ENCODE measurements around the gene CCDC71.
A peak's percentile ranks its signal among the peaks of the same experiment; 100 is the strongest.

CCDC71 gene

DNA sequence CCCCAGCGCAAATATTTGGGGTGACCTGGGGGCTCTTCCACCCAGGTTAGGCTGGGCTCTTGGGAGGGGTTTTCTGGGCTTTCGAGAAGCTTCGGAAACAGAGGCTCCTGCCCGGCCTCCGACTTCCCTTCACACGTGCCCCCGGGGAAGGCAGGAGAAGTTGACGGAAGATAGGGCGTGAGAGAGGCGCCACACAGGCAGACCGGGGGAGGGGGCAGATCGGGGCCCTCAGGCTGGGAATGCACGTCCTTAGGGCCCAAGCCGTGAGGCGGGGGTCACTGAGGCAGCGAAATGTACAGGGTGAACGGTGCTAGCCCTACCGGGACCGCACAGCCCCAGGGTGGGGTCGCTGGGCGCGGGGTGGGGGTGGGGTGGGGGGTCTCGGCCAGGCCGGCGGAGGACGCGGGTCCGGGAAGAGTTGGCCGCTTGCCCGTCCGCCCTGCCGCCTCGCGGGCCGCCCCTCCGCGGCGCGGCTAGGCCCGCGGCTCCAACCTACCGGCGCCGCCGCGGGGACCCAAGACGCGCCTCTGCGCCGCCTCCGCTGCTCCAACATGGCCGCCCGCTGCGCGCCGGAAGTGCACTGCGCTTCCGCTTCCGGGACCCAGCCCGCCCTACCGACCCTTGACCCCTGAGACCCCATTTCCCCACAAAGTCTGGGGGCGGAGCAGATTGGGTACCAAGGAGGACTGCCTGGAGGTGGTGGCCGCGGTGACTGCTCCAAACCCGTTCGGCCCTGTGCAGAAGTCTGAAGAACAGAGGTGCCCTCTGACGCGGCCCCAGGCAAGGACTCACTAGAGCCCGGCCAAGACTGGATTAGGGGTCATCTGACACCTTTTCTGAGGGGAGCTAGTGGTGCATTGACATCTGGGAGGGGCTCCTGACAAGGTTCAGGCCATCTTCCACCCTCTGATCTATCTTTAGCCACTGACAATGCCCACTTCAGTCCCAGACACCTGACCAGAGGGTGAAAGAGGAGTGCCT, at the start of gene CCDC71:
Gene CCDC71, minus strand, starts transcription at position 561 of the 981 bp plus-strand sequence. CDS start 2,123 bp downstream, outside the sequence.
- DNase-seq, result peak; percentile 70

DNA sequence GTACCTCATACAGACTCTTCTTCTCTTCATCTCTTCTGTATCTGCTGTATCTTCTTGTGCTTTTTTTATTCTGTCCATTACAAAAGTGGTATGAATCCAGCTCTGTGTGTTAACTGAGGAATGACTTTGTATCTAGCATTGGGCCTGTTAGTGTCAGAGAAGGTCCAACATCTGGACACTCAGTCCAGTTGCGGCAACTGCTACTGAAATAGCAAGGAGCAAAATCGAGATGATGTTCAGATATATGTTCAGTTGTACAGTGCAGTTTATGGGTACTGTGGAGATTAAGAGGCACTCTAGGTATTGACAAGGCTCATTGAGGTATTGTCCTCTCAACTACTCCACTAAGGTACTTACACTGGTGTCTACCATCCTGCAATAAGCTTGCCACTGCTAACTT, 47.9 kb upstream of the CCDC71 start:
- no peak for DNase-seq

DNA sequence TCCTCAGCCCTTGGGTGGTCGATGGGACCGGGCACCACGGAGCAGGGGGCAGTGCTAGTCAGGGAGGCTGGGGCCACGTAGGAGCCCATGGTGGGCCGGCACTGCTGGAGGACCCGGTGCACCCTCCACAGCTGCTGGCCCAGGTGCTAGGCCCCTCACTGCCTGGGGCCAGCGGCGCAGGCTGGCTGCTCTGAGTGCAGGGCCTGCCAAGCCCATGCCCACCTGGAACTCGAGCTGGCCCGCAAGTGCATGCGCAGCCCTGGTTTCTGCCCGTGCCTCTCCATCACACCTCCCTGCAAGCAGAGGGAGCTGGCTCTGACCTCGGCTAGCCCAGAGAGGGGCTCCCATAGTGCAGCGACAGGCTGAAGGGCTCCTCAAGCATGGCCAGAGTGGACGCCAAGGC, 47.4 kb upstream of the CCDC71 start:
- no peak for DNase-seq

DNA sequence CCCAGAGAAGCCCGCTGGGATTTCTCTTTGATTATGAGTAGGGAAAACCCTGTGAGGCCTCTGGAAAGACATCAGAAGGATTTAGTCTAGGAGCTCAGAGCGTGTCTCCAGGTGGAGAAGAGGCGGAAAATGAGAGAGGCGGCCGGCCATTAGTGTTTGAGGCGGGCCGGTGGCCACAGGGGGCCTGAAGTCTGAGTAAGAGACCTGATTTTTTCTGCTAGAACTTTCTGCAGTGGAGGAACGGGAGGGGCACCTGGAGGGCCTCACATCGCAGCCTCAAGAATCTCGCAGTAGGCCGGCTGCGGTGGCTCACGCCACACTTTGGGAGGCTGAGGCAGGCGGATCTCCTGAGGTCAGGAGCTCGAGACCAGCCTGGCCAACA, 33.8 kb upstream of the CCDC71 start:
- no peak for DNase-seq

DNA sequence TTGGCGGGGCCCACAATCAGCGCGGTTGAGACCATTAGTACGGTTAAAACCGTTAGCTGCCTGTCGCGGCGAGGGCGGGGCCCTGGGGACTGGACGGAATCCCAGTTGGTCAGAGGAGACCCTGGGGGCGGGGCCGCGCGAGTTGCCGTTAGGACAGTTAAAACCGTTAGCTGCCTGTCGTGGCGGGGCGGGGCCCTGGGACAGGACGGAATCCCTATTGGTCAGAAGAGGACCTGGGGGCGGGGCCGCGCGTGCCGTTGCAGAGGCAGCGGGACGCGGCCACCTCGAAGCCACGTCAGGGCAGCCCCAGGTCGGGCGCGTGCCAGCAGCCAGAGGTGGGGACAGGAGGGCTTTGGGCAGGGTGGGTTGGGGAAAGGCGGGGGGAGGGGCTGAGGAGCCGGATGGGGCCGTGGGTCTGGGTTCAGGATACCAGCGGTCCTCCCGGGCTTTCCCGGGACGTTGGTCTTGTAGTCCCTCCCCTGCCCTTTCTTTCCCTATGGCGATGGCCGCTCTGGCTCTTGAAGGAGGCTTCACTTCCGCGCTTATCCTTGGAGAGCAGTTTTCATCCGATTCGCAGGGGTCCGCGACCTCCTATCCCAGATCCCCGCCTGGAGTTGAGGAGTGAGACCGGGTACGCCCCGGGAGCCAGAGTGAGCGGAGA, 33.2 kb upstream of the CCDC71 start:
- no peak for DNase-seq

DNA sequence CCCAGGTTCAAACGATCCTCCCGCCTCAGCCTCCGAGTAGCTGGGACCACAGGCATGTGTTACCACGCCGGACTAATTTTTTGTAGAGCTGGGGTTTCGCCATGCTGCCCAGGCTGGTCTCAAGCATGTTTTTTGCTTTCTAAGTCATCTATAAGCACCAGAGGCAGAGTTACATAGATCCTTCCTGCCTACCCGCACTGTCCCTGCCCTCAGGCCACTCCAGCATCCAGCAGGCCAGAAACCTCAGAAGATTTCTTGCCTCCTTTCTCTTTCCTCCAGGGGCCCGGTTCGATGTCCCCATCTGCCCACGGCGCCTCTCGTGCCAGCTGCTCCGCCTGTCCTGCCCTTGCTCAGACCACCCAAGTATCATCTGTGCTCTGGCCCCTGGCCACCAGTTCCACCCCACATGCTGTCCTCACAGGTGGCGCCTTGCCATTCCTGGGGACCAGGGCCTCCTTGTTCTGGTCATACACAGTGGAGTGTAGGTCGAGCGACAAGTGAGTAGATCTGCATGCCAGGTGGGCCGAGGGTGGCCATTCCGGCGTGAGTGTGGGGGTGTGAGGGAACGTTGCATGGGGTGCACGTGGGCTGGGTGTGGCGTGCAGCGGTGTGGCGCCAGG, 32.6 kb upstream of the CCDC71 start:
- no peak for DNase-seq

DNA sequence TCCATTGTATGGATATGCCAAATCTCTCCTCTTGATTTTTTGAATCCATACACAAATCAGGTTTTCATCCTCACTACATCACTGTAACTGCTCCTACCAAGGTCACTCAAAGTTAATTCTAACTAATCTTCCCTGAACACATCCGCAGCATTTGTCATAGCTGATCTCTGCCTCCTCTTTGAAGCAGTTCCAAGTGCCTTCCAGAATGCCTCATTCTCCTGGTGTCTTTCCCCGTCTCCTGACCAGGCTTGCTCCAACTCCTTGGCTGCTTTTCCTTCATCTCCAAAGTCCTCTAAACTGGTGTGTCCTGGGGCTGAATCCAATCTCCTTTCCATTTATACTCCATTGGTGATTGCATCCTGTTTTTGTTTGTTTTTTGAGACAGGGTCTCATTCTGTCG, 32.0 kb upstream of the CCDC71 start:
- no peak for DNase-seq

DNA sequence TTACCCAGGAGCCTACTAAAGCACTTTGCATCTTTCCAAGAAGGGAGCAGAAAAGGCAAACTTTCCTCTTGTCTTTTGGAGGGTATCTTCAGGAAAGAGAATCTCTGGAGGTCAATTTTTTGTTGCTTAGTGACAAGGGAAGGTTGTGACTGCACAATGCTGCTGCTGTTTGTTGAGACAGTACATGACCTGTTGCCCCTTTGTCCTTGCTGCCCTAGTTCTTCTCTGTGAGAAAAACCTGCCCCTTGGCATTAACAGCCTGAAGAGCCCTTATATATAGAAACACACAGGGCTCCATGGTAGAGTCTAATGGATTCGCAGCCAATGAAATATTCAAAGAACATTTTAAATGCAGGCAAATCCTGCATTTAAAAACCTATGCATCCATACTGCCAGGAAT, 25.6 kb upstream of the CCDC71 start:
- DNase-seq, result no peak

DNA sequence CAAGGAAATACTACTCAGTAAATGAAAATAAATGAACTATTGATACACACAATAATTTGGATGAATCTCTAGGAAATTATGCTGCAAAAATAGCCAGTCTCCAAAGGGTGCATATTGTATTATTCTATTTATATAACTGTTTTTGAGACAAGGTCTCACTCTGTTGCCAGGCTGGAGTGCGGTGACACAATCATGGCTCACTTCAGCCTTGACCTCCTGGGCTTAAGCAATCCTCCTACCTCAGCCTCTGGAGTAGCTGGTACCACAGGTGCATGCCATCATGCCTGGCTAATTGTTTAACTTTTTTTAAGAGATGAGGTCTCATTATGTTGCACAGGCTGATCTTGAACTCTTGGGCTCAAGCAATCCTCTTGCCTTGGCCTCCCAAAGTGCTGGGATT, 17.7 kb upstream of the CCDC71 start:
- no peak for DNase-seq

DNA sequence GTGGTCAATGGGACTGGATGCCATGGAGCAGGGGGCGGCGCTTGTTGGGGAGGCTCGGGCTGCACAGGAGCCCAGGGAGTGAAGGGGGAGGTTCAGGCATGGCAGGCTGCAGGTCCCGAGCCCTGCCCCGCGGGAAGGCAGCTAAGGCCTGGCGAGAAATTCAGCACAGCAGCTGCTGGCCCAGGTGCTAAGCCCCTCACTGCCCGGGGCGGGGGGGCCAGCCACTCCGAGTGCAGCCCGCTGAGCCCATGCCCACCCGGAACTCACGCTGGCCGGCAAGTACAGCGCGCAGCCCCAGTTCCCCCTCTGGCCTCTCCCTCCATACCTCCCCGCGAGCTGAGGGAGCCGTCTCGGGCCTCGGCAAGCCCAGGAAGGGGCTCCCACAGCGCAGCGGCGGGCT, 16.6 kb upstream of the CCDC71 start:
- DNase-seq, result no peak

DNA sequence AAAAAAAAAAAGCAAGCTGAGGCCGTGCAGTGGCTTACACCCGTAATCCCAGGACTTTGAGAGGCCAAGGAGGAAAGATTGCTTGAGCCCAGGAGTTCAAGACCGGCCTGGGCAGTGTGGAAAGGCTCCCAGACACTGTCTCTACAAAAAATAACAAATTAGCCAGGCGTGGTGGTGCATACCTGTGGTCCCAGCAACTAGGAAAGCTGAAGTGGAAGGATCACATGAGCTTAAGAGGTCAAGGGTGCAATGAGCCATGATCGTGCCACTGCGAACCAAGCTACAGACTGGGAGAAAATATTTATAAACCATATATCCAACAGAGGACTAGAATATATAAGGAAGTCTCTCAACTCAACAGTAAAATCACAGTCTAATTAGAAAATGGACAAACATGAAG, 15.2 kb upstream of the CCDC71 start:
- no peak for DNase-seq

DNA sequence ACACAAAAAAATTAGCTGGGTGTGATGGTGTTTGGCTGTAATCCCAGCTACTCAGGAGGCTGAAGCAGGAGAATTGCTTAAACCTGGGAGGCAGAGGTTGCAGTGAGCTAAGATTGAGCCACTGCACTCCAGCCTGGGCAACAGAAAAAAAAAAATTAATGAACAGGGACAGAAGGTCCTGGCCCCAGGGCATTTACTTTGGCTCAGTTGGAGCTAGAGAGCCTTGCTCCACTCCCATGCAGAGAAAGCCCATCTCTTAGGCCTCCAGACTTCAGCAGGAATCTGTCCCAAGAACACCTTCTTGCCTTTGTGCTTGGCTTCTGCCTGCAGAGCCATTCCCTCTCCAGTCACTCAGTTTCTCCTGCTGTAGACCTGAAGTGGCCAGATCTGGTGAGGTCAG, 14.0 kb upstream of the CCDC71 start:
- no peak for DNase-seq

DNA sequence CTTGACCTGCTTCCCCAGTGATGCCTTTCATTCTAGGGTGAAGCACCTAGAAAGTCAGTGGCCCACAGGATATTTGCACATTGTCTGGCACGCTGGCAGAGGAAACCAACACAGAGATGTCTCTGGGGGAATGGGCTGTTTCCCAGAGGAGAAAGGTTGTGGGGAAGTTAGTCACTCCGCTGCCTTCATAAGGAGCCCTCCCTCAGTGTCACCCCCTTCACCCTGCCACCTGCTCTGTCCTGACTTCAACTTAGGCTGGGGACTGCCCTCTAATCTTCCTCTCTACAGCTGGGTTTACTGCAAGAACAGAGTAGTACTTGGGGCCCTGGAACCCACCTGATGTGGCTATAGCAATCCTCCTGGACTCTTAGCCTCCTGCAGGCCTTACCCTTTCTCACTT, 10.9 kb upstream of the CCDC71 start:
- no peak for DNase-seq

DNA sequence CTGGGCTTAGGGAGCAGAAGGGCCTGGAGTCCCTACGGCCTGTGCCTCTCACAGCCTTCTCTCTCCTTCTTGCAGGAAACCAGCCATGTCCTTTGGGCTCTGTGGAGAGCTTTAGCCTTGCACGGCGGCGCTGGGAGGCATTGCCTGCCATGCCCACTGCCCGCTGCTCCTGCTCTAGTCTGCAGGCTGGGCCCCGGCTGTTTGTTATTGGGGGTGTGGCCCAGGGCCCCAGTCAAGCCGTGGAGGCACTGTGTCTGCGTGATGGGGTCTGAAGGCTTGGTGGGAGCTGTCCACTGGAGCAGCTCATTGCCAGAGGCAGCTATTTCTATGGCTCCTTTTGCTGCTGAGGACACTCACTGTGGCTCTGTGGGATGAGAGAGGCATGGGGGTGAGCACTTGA, 9.4 kb upstream of the CCDC71 start:
- no peak for DNase-seq

DNA sequence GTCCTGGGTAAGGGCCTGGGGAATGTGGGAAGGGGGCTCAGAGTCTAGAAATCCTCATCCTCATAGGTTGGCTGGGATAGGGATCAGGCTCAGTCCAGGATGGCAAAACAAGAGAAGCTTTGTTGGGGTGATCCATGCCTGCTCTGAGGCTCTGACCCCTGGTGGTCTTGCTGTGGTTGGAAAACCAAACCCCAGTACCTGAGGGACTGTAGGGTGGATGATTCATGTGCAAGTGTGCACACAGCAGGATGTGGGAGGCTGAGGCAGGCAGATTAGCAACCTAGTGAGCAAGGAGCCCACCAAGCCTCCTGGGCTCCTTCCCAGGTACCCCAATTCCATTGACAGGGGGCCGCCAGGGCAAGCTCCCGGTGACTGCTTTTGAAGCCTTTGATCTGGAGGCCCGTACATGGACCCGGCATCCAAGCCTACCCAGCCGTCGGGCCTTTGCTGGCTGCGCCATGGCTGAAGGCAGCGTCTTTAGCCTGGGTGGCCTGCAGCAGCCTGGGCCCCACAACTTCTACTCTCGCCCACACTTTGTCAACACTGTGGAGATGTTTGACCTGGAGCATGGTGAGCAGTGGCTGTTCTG, 8.4 kb upstream of the CCDC71 start:
- no peak for DNase-seq

DNA sequence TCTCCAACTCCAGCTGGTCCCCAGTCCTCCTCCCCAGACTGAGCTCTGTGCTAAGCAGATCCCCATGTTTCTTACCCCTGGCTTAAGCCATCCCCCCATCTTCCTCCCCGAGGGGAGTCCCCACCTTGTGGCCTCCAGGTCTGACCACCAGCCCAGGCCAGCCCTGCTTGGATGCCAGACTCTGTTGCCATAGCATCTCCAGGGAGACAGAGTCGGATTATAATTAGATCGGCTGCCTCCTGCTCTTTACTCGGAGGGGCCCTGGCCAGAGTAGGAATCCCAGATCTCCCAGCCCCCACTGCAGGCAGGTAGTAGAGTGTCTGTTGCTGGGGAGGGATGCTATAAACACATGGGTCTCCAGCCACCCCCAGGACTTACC, 7.7 kb upstream of the CCDC71 start:
- no peak for DNase-seq

DNA sequence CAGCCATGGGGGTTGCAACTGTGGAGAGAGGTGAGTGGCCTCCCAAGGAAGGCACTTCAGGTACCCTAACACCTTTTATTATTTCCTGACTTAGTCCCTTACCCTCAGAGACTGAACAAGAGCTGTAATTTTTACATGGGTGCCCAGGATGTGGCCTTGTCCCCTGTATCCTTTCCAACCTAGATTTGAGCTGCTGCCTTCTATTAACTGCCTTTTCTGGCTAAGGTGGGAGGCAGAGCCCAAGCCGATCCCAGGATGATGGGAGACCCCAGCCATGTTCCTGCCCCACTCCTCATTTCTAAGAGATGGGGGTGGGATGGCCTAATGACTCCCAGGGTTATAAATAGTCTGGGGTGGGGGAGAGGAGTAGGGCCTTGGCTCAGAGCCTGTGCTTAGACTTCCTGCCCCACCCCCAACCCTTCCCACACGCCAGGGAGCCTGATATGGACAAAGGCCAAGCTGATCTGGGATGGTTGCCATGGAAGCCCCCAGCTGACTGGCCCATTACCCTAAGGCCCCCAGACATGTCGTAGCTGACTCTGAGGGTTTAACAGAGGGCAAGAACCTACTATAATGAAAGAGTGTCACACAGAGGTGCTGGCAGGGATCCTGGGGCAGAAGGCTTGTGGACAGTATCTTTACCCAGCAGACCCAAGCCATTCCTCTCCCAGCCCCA, 7.1 kb upstream of the CCDC71 start:
- DNase-seq, result no peak

DNA sequence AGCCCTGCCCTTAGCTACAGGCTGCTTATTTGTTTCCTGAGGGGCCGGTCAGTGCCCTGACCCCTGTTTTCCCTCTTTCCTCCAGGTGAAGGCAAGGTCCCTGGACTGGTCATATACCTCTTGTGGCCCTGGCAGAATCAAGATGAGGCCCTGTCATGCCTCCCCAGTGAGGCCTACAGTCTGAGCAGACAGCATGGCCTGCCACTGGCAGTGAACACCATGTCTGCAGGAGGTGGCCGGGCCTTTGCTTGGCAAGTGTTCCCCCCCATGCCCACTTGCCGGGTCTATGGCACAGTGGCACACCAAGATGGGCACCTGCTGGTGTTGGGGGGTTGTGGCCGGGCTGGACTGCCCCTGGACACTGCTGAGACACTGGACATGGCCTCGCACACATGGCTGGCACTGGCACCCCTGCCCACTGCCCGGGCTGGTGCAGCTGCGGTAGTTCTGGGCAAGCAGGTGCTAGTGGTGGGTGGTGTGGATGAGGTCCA, 6.5 kb upstream of the CCDC71 start:
- no peak for DNase-seq

DNA sequence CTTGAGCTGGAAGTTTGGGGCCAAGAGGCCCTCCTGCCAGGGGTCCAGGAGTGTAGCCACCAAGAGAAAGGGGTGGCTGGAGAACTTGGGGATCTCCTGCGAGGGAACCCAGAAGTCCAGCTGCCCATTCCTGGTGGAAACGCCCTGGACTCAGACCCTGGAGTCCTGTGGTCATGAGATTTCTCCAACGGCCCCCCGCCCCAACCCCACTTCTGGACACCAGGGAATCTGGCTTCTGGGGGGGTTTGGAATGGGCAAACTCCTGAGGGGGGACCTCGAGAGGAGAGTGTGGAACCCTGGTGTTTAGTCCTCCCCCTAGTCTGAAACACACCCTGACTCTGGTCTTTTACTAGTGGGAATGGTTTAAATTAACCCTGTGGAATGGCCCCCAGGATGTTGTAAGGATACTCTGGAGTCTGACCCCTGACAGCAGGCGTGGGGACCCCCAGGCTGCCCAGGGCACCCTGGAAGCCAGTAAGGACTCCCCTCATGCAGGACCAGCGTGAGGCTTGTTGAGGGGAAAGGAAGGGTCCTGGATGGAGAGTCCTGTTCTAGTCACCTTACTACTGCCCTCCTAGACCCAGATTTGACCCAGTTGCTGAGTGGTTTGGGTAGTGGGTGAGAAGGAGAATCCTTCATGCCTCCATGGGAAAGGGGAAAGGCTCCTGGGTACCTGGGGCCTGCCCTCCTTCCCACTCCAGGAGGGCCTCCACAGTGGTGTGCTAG, 5.8 kb upstream of the CCDC71 start:
- no peak for DNase-seq

DNA sequence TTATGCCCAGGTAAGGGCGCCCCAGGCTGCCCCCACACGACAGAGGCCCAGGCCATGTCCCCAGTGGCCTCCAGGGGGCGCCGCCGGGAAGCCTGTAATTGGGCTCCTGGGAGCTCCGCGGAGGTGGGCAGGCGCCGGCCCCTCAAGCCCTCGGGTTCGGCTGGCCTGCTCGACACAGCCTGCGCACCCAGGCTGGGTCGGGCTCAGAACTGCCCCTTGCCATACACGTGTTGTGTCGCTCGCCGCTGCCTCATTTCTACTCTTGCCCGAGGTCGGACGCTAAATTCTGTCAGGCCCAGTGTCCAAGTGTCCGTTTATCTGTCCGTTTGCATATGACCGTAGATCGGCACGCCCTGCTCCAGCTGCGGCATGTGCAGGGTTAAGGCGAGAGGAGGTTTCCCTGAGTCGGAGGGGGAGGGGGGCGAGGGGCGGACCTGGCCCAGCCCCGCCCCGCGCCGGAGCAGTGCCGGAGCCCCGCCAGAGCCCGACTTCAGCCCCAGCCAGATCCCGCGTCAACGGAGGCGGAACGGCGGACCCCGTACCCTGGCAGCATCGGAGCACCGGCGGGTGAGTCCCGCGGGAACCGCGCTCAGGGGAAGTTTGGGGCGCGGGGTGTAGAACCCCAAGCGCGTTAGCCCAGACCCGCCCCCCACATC, 5.1 kb upstream of the CCDC71 start, which contains the start of gene KLHDC8B:
Gene KLHDC8B, plus strand, starts transcription at position 480 of the 656 bp plus-strand sequence. CDS start 1,172 bp downstream, outside the sequence.
- DNase-seq, result peak; percentile 85

DNA sequence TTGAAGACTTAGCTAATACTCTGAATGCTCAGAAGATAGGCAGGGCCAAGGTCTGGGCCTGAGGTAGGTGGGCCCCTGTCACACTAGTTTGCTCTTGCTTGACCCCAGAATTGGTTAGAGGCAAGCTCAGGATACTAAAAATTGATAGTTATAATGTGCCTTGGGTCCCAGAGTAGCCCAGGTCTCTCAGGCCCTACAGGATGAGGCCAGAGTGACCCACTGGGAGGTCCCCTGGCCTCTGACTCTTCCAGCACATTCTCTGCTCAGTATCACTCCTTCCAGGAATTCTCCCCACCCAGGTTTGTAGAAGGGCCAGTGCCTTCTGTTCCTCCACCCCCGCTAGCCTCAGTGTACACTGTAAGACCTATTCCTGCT, 4.6 kb upstream of the CCDC71 start:
- DNase-seq, result no peak
